Stimulated activated CD8-positive, alpha-beta memory T cell treated with anti-CD3 and anti-CD28 coated beads, Interleukin-4, amount 100 ng/mL, for 48 hours (primary cell): ENCODE data around the gene CLDN20.

Source experiments
- DNase-seq: peaks from one replicate; pipeline ENCODE4 v3.0.0-alpha.2; 2020

The CLDN20 gene

DNA sequence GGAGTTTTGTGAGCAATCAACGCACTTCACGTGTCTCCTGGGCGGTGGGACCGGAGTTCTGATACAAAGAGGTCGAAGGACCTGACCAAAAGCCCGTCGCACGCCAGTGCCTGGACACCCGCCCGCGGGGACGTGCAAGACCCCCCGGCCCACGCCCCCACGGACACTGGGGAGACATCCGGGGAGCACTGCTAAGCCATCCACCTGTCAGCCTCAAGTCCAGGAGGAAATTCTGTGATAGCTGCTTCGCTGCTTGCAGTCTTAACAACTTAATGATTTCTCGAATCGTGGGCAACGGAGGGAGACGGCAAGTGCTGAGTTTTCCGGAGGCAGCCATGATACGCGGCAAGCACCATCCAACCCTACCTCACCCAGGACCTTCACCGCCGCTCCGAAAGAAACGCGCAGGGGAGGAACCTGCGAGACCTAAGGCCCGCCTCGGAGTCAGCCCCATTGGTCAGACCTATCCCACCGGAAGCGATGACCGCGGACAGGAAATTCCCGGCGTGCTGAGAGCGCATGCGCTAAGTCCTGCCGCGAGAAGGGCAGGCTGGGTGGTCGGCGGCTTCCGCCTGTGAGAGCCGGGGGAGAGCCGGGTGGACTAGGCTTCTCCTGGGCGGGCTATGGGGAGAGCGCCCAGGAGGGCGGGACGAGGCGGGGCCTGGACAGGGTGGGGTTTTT, 50.4 kb downstream of the CLDN20 start, which contains the start of gene TFB1M:
TFB1M (minus strand) TSS at position 393 of the 681 bp plus-strand sequence; CDS start at position 337, 56 bp downstream.
- DNase-seq = peak; percentile 99

DNA sequence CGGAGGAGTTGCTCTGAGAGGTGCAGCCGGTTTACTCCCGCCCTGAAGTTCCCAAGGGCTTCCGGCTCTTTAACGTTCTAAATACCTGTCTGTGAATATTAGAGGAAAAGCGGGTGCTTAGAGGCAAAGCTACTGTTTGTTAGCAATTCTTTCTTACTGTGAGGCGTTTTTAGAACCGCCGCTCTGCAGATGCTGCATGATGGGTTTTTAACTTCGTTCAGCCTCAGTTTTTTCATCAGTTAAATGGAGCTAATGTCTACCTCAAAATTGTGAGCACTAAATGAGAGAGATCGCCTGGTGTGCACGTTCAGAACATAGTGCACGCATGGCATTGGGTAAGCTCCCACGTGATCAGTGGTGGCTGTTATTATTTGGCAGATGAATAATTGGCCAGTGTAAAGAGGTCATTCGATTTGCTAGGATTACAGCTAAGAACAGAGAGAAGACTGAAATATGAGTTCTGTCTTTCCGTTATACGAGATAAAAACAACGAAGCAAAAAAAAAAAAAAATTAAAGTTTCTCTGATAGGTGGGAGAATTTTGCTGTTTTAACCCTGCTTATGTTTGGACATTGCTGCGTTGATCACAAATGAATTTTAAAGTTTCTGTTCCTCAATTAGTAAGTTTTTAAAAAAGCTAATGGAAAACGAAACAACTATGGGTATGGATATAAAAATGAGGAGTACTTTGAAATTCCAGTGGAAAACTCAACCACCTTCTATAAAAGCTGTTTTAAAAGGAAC, 51.1 kb downstream of the CLDN20 start:
- DNase-seq = peak; percentile 59

DNA sequence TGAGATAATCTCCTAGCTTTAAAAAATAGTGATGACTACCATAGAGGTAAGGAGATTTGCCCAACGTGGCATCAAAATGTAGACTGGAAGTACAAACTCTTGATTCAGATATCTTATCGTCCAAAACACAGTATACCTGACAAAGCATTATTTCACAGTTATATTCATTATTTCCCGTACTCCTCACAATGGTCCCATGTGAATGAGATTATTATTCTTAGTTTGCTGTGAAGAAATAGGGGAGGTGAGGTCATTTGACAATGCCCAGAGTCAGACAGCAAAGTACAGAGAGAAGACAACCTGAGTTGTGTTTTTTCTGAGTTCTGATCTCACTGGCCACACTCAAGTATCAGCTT, 51.7 kb downstream of the CLDN20 start:
- DNase-seq = no peak

- DNase-seq = no peak
Observed at GRCh38 chr6:155316419-155316818, 52.6 kb downstream of the CLDN20 start.

DNA sequence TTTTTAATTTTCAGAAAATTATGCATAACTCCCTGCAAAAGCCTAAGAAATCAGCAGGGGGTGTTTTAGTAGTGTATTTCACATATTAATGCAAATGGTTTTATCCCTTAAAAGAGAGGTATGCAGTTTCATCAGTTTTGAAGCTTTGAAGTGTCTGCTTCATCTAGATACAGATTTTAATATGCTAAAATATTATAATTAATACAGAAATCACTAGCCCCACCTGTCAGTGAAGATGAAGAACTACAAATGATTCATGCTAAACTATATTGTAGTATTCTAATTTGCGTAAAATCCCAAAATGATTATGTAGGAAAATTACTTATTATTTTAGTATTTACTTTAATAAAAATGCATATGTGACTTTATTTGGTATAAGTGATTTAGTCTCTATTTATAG, 53.4 kb downstream of the CLDN20 start:
- no peak for DNase-seq

DNA sequence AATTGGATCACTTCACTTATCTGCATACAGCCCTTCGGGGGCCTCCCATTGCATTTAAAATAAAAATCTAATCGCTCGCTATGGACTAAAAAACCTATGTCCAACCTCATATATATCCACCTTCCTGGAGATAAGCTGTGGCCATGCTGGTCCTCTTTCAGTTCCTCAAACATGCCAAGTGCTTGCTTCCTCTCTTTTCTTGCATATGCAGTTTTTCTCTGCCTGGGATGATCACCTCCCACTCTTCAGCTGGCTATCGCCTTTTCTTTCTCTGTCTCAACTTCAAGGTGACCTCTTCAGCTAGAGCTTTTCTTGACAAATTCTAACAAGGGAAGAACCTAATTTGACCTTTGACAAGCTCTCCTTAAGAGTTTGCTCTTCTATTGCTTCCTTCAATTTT, 56.1 kb downstream of the CLDN20 start:
- DNase-seq = no peak

DNA sequence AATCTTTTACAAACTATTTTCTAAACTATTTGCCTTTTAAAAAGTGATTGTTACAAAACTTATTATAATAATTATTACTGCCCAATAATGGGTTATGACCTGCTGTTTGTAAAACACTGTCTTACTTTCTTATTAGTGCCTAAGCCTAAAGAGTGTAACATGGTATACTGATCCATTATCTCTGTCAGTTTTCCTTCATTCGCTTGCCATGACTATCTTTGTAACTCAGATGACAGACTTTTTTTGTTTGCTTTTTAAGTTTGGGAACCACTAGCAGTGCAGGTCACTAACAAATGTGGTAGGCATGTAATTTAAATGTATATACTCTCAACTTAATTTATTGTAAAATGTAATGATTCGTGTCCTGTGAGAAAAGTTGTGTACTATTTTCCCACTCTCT, 60.4 kb downstream of the CLDN20 start:
- DNase-seq = no peak

DNA sequence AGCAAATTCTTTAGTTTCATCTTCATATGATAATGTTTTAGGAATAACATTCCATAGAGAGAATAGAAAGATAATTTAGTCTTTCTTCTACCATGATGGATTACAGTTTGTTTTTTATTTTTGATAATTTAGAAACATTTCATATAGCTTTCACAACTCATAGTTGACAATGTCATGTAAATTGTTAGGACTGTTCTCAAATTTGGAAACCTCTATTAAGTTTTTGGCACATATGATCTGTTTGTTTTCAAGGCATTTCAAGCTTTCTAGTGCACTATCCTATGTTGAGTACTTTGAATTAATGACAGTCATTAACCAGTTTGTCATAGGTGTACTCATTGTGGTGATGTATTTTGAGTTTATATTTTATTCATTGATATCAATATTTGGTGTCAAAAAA, 61.2 kb downstream of the CLDN20 start:
- no peak for DNase-seq

DNA sequence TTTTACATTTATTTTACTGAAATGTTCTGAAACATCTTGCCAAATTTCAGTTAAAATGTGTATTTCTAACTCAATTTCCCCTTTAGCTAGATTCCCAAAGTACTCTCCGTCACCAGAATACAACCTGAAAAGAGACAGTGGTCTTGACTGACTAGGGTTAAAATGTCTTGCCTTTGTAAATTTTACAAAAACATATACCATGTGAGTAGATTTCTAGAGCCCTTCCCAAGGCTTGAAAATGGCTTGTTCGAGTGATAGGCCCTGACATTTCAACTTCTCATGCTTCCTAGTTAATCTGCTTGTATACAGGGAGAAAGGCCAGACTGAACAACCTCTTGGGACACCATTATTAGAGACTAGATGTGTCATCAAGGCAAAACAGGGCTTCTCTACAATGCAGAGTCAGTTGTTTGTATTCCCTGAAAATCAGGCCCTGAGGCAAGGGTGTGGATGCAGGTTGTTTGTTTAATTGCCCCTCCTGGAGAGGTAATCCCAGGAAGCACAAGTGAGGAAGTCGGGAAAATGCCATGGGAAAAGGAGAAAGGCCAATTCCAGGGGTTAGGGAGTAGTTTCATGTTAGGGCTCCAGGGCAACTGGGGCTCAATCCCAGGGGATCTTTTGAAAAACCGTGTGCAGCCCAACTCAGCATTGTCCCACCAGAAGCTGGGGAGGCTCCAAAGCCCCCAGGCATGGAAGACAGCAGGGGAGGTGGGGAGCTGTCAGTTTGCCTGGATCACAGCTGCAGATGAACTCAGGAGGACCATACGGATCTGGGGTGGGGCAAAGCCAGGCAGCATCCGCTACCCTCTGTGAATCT, 62.1 kb downstream of the CLDN20 start:
- DNase-seq = no peak
